Adipose tissue (tissue), 3 donors: ENCODE data around the gene RPH3AL. TPM values are rescaled to one million over a fixed set of nuclear protein-coding genes. Genes with fewer than 3 reads are reported as not detected.
"Not testable (repeated sequence)": the region's sequence is repeated elsewhere in the genome, so short reads cannot be mapped to it uniquely, and the experiment has no call there.

Experiments
- H3K27ac ChIP-seq: one replicate; pipeline ENCODE4 v1.5.1; 2013; ENCODE audit warnings: low read depth, low read length
- whole genome bisulfite sequencing, 3 donors: extraction: QIAGEN DNeasy Blood & Tissue Kit; methylation state at CpG; one replicate each; pipeline ENCODE4 v1.1.7; 2013; 5-methylcytosine and 5-hydroxymethylcytosine counted together
- polyA plus RNA-seq, 3 donors: library from polyadenylated mRNA; stranded (reverse); fragments of 200-250 nt; gene quantifications; one replicate each; pipeline ENCODE4 v1.2.3, GENCODE V29; 2013
- donor health status: healthy with polysubstance abuse.
- donor health status: Bipolar disorder and iron deficiency.
- donor health status: healthy.

Gene RPH3AL
- polyA plus RNA-seq, 3 donors, result 19.7 to 30.1 (median 25.5) TPM

DNA sequence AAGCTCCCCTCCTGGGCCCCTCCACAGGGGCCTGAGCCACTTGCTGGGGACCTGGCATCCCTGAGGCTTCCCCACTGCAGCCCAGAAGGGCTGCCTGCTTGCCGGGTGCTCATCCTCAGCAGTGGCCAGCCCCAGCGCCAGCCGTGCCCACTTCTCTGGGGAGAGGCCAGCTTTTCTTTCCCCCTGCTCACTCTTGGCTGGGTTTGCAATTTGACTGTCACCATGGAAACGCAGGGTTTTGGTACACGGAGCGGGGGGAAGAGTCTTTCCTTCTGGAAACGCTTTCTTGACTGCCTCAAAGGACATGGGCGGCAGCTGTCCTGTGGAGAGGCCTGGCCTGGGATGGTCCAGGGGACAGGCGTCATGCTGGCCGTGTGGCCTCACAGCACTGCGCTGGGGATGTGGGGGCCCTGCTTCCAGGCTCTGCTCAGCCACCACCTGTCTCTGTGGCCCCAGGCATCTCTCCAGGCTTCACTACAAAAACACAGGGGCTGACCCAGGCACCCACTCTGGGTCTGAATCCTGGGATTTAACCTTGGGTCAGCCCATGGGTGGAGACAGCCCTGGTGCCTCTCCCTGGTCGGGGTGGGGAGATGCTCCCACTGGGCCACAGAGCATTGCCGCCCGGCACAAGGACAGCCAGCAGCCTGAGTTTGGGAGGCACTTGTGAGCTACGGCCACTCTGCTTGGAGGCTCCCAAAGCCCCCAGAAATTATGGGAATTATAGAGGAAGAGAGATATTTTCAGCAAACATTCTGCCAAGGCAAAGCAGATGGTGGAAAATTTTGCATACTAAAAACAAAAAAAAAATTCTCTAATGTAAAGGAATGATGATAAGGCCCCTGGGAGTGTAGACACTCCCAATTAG, 125.3 kb downstream of the RPH3AL start:
- no peak overlapping the region for H3K27ac ChIP-seq
- 56 to 74% (median 69%) methylated on average over 15 of the region's 15 CpGs for WGBS, 3 donors

DNA sequence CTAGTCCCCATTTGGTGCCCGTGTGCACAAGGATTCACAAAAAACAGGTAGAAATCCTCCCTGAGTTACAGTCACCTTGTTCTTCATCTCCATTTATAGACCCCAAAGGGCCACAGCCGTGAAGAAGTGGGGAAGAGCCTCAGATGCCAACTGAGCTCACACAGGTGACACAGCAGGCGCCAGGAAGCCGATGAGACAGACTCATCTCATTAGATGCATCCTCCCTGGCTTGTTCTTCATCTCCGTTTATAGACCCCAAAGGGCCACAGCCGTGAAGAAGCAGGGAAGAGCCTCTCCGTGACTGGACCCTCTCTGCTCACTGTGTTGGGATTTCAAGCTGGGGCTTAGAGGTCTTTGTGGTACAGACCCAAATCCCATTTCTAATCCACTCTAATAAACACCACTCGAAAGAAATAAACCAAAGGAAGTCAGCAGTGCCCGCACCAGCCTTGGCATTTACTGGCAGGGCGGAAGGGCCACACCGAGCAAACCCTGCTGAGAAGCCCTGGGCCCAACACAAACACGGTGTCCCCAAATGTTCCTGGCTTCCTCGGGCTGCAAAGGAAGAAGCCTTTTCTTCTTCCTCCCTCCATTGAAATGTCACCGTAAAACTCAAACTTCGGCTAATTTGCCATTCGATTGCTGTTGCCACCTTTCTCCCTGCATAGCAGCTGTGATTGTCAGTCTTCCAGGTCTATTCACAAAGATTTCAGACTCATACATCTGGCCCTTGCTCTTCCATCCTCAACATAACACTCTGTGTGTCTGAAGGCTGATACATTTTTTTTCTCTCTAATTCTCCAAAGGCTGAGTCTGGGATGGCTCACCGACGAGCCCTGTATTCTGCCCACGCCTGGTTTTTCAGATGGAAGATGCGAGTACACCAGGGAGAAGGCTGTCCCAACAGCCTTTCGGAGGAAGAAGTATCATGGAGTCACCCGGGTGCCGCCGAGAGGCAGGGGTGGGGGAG, 126.2 kb downstream of the RPH3AL start:
- WGBS, 3 donors, result 82 to 86% (median 85%) methylated on average over 24 of the region's 24 CpGs
- no peak overlapping the region for H3K27ac ChIP-seq

DNA sequence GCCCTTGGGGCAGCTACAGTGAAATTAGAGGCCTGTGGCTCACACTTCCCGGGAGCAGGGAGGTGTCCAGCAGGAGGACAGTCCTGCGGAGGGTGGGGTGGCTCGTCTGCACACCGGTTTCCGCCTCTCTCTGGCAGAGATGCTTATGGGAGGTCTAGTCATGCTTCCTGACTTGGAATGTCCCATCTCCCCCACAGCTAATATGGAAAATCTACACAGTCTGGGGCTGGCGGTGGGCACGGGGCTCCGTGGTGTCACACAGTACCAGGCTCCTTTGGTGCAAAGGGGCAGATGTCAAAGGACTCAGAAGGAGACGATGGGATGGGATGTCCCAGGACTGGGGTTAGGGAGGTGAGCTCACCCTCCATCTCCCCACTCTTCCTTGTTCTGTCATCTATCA, 127.1 kb downstream of the RPH3AL start:
- no peak overlapping the region for H3K27ac ChIP-seq
- 88 to 91% (median 88%) methylated on average over 9 of the region's 9 CpGs for WGBS, 3 donors

DNA sequence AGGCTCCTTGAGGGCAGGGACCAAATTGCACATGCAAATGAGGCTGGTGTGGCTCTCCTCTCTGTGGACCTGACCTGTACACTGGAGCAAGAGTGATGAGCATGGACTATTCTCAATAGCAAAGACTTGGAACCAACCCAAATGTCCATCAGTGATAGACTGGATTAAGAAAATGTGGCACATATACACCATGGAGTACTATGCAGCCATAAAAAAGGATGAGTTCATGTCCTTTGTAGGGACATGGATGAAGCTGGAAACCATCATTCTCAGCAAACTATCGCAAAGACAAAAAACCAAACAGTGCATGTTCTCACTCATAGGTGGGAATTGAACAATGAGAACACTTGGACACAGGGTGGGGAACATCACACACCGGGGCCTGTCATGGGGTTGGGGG, 128.0 kb downstream of the RPH3AL start:
- 83 to 100% (median 98%) methylated on average over 1 to 2 of the region's 2 CpGs for WGBS, 3 donors
- not testable (repeated sequence) for H3K27ac ChIP-seq

DNA sequence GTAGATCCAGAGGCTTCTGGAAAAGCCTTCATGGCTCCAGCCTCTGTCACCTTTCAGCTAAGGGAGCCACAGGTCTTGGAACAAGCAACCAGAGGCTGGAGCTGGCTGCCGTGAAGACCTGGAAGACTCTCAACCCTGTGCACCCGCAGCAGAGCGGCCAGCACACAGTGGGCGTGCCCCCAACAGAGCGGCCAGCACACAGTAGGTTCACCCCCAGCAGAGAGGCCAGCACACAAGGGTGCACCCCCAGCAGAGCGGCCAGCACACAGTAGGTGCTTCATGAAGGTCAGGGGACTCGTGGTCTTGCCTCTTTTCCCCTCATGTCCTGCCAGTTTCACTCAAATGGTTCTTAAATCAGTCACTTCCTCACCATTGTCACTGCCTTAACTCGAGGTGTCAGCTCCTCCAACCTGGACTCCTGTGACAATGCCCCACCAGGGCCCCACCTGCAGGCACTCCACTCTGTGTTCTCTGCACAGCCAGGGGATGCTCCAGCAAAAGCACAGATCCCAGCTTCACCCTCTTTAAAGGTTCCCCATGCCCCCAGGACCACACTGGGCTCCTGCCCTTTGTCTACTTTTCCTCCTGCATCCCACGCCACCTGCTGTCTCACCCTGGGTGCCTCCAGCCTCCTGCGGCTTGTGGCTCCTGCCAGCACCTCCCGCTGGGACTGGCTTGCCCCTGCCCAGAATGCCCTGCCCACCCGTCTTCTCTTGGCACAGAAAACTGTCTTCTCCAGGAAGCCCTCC, 128.7 kb downstream of the RPH3AL start:
- no peak overlapping the region for H3K27ac ChIP-seq
- 81 to 84% (median 82%) methylated on average over 12 of the region's 12 CpGs for WGBS, 3 donors

DNA sequence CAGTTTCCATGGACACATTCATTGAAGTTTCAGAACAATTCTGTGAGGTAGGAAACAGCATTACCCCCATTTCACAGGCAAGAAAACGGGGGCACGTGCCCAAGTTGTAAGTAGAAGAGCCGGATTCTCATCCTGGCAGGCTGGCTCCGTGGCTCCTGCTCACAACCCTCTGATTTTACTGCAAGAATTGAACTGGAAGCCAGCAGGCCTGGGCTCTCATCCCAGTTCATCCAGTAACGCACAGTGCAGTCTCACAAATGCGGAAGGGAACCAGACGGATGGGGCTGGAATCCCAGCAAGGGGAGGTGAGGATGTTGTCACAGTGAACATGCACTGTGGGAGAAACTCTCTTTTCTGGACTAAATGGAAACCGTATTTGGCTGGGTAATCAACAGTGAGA, 130.4 kb downstream of the RPH3AL start:
- WGBS, 3 donors, result 80 to 86% (median 84%) methylated on average over 8 of the region's 8 CpGs
- no peak overlapping the region for H3K27ac ChIP-seq

DNA sequence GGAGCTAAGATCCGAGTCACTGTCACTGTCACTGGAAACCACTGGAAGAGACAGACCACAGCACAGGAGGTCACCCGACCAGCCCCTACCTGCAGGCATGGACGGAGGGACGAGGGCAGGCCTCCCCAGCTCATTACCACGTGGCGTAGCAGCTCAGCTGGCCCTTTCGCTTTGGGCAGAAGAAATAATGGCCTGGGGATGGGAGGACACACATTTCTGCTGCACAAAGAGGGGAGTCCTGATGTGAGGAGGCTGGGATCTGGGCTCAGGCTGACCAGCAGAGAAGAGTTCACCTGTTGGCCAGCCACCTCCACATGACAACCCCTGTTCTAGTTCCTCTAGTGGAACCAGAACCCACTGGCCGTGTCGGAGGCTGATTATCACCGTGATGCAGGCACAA, 132.9 kb downstream of the RPH3AL start:
- 91 to 97% (median 94%) methylated on average over 10 of the region's 10 CpGs for WGBS, 3 donors
- H3K27ac ChIP-seq, result no peak overlapping the region

DNA sequence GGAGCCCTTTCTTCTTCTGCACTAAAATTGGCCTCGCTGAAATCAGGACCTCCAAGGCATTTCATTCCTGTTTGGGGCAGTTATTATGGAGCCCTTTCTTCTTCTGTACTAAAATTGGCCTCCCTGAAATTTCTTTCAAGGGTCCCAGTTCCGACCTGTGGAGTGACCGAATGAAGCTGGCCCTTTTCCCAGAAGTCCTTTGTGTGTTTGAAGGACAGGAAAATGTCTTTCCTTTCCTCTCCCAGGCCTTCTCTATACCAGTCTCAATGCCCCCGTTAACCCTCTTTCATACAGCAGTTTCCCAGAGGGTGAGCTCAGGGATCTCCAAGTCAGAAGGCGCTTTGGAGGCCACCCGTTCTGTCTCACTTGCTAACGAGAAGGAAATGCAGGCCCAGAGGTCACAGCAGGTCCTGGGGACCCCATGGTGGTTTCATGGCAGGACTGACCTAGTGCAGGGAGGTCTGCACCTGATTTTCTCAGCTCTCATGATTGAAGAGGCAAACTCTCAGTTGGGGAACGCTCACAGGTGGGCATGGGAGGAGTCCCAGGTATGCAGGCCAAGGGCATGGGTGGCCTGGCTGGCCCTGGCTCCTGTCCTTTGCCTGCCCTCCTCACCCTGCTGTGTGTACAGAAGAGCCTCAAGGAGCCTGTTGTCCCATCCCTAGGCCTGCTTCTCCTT, 134.0 kb downstream of the RPH3AL start:
- no peak overlapping the region for H3K27ac ChIP-seq
- WGBS, 3 donors, result 74 to 79% (median 79%) methylated on average over 8 of the region's 8 CpGs

DNA sequence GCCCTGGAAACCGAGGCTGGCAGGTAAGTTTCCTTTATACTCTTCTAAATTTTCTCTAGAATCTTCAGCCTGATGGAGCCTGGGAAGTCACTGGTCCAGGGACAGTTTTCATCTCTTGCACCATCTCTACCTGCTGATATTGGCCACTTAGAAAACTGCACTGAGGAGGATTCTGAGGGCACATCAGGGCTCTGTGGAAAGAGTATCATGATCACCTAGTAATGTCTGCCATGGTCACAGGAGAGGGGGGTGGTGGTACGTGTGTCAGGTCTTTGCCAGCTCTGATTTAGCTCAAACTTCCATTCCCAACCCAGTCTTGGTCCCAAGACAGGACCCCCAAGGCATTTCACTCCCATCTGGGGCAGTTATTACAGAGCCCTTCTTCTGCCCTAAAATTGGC, 136.0 kb downstream of the RPH3AL start:
- 65 to 72% (median 67%) methylated on average over 2 of the region's 2 CpGs for WGBS, 3 donors
- no peak overlapping the region for H3K27ac ChIP-seq

DNA sequence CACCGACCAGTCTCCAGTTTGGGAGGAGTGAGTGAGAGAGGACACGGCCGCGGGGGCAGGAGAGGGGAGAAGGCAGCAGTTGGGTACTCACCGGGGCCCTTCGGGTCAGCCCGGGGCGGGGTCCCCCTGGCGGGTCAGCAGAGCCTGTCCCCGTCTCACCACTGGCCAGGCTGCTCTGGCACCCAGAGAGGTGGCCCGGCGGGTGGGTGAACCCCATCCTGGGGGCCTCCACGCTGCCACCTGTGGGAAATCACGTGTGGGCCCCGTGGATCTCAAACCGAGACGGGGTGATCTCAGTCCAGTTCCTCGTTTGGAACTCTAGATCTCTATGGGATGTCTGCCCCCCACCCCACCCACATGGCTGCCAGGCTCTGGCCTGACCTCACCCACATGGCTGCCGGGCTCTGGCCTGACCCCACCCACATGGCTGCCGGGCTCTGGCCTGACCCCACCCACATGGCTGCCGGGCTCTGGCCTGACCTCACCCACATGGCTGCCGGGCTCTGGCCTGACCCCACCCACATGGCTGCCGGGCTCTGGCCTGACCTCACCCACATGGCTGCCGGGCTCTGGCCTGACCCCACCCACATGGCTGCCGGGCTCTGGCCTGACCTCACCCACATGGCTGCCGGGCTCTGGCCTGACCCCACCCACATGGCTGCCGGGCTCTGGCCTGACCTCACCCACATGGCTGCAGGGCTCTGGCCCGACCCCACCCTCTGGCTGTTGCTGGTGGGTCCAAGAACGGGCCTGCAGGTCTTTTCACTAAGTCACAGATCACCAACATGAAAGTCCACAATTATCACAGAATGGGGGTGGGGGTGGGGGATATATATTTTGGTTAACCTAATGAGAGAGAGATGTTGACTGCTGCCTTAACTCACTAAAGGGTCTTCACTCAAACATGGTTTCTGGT, 136.8 kb downstream of the RPH3AL start:
- not testable (repeated sequence) for H3K27ac ChIP-seq
- WGBS, 3 donors, result 42 to 77% (median 53%) methylated on average over 23 to 24 of the region's 29 CpGs

DNA sequence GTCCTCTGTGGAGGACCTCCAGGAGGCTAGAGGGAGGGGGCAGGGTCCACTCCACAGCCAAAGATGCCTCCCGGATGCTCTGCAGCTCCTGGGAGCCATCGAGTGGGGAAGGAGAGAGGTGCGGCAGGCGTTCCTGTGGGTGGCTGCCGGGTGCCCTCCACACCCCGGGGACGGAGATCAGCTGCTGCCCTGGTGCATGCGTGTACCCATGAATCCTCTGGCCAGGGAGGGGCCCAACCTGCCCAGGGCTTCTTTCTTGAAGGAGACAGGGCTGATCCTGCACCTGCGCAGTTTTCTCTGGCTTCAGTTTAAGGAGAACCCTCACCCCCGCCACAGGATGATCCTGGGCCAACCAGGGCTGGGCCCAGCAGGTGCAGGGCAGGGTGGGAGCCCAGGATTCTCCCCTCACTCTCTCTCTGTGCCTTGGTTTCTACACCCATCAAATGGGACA, 137.7 kb downstream of the RPH3AL start:
- H3K27ac ChIP-seq, result no peak overlapping the region
- 88 to 93% (median 92%) methylated on average over 8 to 10 of the region's 10 CpGs for WGBS, 3 donors

DNA sequence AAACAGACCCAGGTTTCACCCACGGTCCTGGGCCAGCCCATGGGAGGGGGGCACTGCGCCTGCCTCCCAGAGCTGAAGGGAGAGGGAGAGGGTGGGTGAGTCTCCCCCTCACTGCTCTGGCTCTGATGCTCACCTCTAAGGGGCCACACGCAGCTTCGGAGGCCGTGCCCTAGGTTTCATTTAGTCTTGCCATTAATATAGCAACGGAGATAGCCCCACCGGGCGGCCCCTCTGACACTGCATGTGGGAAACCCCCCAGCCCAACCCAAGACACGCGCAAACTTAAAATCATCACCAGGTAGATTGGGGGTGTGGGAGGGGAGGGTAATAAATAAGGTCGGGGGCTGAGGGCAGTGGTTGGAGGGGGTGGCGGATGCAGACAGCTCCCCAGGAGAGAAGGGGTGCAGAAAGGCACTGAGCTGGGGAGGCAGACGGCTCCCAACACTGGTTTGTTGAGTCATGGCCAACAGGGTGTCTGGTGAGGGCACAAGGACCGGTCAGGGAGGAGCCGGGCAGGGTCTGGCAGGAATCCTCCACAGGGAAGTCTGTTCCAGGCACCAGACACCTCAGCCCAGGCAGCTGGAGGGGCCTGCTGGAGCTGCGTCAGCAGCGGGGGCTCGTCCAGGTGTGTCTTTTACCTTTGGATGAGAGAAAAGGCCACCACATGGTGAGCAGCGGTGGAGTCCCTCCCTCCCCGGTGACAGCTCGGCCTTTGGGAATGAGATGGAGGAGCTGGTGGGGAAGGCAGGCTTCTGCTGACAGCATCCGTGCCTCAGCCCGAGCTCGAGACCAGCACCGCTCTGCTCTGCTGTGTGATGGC, 139.1 kb downstream of the RPH3AL start:
- H3K27ac ChIP-seq, result no peak overlapping the region
- 92 to 94% (median 93%) methylated on average over 25 of the region's 25 CpGs for WGBS, 3 donors

DNA sequence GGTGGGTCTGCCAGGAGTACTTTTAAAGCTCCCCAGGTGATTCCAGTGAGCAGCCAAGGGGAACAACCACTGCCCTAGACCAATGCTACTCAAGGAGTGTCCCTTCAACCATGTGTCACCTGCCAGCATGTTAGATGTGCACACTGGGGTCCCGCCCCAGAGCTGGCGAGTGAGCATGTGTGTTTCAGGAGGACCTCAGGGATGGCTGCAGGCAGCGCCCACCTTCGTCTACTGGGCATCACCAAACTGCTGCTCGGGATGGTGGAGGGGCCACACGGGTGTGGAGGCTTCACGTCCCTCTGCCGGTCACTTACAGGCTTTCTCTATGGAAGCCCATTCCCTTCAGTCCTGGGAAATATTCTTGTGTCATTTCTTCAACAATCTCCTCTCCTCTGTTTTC, 142.2 kb downstream of the RPH3AL start:
- no peak overlapping the region for H3K27ac ChIP-seq
- 91 to 97% (median 95%) methylated on average over 8 of the region's 8 CpGs for WGBS, 3 donors

DNA sequence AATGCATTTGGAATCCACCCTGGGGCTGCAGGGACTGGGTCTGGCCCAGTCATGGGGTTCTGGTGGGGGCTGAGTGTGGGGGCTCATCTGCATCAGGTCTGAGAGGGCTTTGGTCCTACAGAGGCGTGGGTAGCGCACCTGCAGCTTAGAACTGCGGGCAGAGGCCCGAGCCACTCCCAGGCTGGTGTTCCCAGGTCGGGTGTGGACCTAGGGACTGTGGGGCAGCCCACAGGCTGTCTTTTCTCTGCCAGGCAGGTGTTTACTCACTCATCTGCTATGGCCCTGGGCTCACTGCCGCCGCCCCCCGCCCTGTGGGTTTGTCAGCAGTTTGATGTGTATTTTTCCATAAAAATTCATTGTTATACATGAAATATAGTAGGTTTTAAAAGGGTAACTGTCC, 144.2 kb downstream of the RPH3AL start:
- no peak overlapping the region for H3K27ac ChIP-seq
- 93 to 98% (median 95%) methylated on average over 8 of the region's 8 CpGs for WGBS, 3 donors

DNA sequence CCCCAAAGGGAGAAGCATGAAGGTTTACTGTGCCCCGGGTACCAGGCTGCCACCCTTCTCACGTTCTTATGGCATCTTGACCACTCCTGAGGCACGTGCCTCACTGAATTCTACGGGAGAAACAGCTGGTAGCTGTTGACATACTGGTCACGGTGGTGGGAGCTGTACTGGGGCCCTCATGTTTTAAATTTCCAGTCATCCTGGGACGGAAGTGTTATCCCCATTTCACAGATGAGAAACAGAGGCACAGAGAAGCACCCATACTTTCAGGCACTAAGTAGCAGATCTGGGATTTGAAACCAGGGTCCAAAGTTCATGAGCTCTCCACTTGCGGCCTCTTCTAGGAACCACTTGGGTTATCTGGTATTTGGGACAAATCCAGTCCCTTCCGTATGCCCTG, 144.8 kb downstream of the RPH3AL start:
- no peak overlapping the region for H3K27ac ChIP-seq
- WGBS, 3 donors, result 91 to 96% (median 92%) methylated on average over 8 of the region's 8 CpGs

DNA sequence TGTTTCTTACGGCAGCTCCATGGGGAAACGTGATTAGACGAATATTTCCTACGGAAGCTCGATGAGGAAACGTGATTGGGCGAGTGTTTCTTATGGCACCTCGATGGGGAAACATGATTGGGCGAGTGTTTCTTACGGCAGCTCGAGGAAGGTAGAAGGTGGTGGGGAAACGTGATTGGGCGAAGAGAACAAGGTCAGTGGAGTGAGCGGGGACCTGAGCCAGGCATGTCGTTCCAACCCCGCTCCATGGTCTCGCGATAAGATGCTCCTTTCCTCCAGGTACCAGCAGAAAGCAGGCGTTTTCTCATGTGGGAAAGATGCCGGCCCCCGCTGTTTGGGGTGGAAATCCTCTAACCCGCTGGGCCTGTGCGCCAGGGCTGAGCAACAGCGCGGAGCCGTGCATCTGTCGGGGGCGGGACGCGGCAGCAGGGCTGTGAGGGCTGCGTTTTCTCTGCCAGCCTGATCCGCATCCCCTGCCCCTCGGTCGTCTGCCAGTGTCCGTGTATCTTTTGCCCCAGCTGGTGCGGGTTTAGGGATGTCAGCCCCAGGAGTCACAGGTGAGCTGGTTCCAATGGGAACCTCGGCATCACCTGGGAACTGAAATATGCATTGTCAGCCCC, 145.6 kb downstream of the RPH3AL start:
- H3K27ac ChIP-seq, result no peak overlapping the region

More for the DNA sequence above, 145.6 kb downstream of the RPH3AL start:
- 75 to 97% (median 88%) methylated on average over 37 of the region's 37 CpGs for WGBS, 3 donors
